Sigmoid colon (tissue), 4 donors: ENCODE results near the gene CYP2J2.

Source experiments
- POLR2A ChIP-seq, 2 donors: fragments of 450-650 bp; IDR thresholded peaks; one replicate each; pipeline ENCODE4 v1.6.1; 2016; ENCODE audit warnings: antibody characterized with exemption in 2 of 2, mild to moderate bottlenecking in 2 of 2, moderate library complexity in 2 of 2
- POLR2AphosphoS5 ChIP-seq, 4 donors: sonication (generic); formaldehyde crosslinking; IDR thresholded peaks; one replicate each; pipeline ENCODE4 v1.6.1; 2017; ENCODE audit warnings: antibody characterized with exemption in 4 of 4
- TF ChIP-seq, protein P1 (sequence below), 4 experiments: fragments of 450-650 bp in 3 of 4; fragments of 200-600 bp in 1 of 4; IDR thresholded peaks; one replicate each; pipeline ENCODE4 v1.5.1; 2016 to 2019; ENCODE audit warnings: antibody characterized with exemption in 4 of 4, mild to moderate bottlenecking in 3 of 4, moderate library complexity in 2 of 4

DNA sequence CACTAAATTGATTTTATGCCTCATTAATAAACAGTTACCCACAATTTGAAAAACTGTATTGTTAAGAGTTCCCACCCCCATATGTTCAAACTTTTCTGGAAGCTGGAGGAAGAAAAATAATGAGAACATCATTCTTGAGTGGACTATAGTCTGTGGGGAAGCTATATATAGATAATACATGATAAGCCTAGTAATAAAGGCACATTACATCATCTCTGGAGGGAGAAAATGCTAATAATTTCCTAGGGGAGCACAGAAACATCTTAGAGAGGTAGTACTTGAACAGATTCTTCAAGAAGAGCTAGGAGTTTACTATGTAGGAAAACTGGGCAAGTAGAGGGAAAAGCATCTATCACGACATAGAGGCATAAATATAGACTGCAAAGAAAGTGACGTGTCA, 19.6 kb downstream of the CYP2J2 start:
- TF ChIP-seq, protein P1, sequence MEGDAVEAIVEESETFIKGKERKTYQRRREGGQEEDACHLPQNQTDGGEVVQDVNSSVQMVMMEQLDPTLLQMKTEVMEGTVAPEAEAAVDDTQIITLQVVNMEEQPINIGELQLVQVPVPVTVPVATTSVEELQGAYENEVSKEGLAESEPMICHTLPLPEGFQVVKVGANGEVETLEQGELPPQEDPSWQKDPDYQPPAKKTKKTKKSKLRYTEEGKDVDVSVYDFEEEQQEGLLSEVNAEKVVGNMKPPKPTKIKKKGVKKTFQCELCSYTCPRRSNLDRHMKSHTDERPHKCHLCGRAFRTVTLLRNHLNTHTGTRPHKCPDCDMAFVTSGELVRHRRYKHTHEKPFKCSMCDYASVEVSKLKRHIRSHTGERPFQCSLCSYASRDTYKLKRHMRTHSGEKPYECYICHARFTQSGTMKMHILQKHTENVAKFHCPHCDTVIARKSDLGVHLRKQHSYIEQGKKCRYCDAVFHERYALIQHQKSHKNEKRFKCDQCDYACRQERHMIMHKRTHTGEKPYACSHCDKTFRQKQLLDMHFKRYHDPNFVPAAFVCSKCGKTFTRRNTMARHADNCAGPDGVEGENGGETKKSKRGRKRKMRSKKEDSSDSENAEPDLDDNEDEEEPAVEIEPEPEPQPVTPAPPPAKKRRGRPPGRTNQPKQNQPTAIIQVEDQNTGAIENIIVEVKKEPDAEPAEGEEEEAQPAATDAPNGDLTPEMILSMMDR (IDR thresholded peaks at IDR 0.05), result no peak
- TF ChIP-seq POLR2AphosphoS5 (IDR thresholded peaks at IDR 0.05), result no peak
- no peak for TF ChIP-seq POLR2A (IDR thresholded peaks at IDR 0.05)
